ENCODE data around the gene TNNI2.
"Not testable (repeated sequence)": the region's sequence is repeated elsewhere in the genome, so short reads cannot be mapped to it uniquely, and the experiment has no call there.

Gene TNNI2

GRCh38 chr11:1862588-1863351 is 24.0 kb downstream of the TNNI2 start:
- no peak for DNase-seq

GRCh38 chr11:1863352-1864216 is 24.8 kb downstream of the TNNI2 start:
- DNase-seq: peak in 2 of 3 experiments; percentile 11 to 27

GRCh38 chr11:1864231-1864630 is 25.4 kb downstream of the TNNI2 start:
- no peak for DNase-seq

GRCh38 chr11:1864831-1865665 is 26.3 kb downstream of the TNNI2 start:
- DNase-seq: no peak

GRCh38 chr11:1866226-1866625 is 27.4 kb downstream of the TNNI2 start:
- DNase-seq: no peak

- DNase-seq: no peak
Measured at GRCh38 chr11:1866776-1867175, 28.0 kb downstream of the TNNI2 start.

GRCh38 chr11:1867381-1867780 is 28.6 kb downstream of the TNNI2 start:
- DNase-seq: no peak

- DNase-seq: no peak
Measured at GRCh38 chr11:1868056-1868635, 29.4 kb downstream of the TNNI2 start.

- no peak for DNase-seq
Measured at GRCh38 chr11:1868636-1869291, 30.0 kb downstream of the TNNI2 start.

- no peak for DNase-seq
Measured at GRCh38 chr11:1869427-1870325, 30.9 kb downstream of the TNNI2 start.

GRCh38 chr11:1870326-1870696 is 31.5 kb downstream of the TNNI2 start:
- no peak for DNase-seq

GRCh38 chr11:1870721-1871466 is 32.1 kb downstream of the TNNI2 start:
- no peak for DNase-seq

- DNase-seq: no peak
Measured at GRCh38 chr11:1871531-1871930, 32.8 kb downstream of the TNNI2 start.

- no peak for DNase-seq
Measured at GRCh38 chr11:1872267-1872985, 33.6 kb downstream of the TNNI2 start.

GRCh38 chr11:1873048-1873812 is 34.4 kb downstream of the TNNI2 start:
- no peak for DNase-seq

GRCh38 chr11:1873813-1874150 is 35.0 kb downstream of the TNNI2 start:
- DNase-seq: not testable (repeated sequence)

GRCh38 chr11:1874441-1875092 is 35.8 kb downstream of the TNNI2 start:
- not testable (repeated sequence) for DNase-seq

- DNase-seq: peak in 2 of 3 experiments; percentile 48 to 59
Measured at GRCh38 chr11:1875093-1875850, 36.5 kb downstream of the TNNI2 start.
